HG02973 (cell line): ENCODE data around the gene CD4.

Source experiments
- ATAC-seq: cut with Tn5 transposase; IDR thresholded peaks from one replicate; pipeline ENCODE4 v1.9.1; 2021; ENCODE audit warnings: moderate library complexity; ENCODE audit not compliant: unreplicated experiment

The CD4 gene

GRCh38 chr12:6810758-6811157 is 21.4 kb downstream of the CD4 start:
- no peak for ATAC-seq

- ATAC-seq = no peak
These were observed 24.0 kb downstream of the CD4 start for GRCh38 chr12:6813363-6813762.

DNA sequence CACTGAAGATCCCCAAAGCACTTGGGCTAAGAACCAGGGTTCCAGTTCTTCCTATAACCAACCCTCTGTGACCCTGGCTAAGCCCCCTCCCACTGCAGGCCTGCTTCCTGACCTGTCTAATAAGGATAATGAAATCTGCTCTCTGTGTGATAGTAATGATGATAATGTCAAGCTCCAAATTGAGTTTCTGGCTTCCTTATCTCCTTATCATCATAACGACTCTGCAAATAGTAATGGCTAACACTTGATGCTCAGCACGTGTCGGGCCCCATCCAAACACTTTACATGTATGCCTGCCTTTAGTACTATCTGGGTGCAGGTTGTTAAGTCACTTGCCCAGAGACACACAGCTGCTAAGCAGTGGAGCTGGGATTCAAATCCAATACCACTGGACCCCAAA is 27.3 kb downstream of the CD4 start:
- no peak for ATAC-seq

DNA sequence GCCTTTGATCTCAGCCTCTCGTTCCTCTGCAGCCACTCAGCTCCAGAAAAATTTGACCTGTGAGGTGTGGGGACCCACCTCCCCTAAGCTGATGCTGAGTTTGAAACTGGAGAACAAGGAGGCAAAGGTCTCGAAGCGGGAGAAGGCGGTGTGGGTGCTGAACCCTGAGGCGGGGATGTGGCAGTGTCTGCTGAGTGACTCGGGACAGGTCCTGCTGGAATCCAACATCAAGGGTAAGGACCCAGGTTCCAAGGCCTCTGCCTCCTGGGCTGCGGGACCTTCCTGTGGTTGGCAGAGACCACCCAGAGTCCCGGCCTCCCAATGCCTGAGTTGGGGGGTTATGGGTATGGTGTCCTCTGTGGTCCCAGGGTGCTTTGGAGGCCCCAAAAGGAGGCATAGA is 27.8 kb downstream of the CD4 start:
- ATAC-seq = no peak

GRCh38 chr12:6817662-6818157 is 28.4 kb downstream of the CD4 start:
- ATAC-seq = no peak

DNA sequence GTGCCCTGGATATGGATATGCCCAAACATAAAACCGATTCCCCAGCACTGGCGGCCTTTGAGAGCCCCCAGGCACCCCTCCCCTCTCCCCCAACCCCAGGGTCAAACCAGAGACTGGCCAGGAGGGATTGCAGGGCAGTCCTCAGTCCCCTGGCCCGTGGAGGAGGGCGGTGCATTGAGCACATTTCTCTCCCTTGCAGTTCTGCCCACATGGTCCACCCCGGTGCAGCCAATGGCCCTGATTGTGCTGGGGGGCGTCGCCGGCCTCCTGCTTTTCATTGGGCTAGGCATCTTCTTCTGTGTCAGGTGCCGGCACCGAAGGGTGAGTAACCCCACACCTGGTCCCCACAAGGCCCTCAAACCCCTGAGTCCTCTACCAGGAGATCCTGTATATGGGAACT is 28.9 kb downstream of the CD4 start:
- no peak for ATAC-seq

- ATAC-seq = no peak
These were observed 29.3 kb downstream of the CD4 start for GRCh38 chr12:6818645-6819044.

DNA sequence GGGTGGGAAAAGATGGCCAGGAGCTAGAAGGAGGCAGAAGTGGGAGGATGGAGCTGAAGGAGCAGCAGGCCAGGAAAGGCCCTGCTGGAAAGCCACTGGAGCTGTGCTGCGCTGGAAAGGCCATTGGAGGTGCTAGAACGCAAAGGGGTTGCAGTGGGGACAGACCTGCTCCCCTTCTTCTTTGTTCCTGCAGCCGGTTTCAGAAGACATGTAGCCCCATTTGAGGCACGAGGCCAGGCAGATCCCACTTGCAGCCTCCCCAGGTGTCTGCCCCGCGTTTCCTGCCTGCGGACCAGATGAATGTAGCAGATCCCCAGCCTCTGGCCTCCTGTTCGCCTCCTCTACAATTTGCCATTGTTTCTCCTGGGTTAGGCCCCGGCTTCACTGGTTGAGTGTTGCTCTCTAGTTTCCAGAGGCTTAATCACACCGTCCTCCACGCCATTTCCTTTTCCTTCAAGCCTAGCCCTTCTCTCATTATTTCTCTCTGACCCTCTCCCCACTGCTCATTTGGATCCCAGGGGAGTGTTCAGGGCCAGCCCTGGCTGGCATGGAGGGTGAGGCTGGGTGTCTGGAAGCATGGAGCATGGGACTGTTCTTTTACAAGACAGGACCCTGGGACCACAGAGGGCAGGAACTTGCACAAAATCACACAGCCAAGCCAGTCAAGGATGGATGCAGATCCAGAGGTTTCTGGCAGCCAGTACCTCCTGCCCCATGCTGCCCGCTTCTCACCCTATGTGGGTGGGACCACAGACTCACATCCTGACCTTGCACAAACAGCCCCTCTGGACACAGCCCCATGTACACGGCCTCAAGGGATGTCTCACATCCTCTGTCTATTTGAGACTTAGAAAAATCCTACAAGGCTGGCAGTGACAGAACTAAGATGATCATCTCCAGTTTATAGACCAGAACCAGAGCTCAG is 30.0 kb downstream of the CD4 start:
- no peak for ATAC-seq

DNA sequence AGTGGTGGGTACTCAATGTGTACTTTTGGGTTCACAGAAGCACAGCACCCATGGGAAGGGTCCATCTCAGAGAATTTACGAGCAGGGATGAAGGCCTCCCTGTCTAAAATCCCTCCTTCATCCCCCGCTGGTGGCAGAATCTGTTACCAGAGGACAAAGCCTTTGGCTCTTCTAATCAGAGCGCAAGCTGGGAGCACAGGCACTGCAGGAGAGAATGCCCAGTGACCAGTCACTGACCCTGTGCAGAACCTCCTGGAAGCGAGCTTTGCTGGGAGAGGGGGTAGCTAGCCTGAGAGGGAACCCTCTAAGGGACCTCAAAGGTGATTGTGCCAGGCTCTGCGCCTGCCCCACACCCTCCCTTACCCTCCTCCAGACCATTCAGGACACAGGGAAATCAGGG is 30.8 kb downstream of the CD4 start:
- ATAC-seq = no peak

- no peak for ATAC-seq
These were observed 32.5 kb downstream of the CD4 start, which contains the start of gene GPR162 for GRCh38 chr12:6821591-6822425. TSS of gene GPR162 (plus strand) at chr12:6821821. CDS start at chr12:6823899, 2,078 bp downstream.

DNA sequence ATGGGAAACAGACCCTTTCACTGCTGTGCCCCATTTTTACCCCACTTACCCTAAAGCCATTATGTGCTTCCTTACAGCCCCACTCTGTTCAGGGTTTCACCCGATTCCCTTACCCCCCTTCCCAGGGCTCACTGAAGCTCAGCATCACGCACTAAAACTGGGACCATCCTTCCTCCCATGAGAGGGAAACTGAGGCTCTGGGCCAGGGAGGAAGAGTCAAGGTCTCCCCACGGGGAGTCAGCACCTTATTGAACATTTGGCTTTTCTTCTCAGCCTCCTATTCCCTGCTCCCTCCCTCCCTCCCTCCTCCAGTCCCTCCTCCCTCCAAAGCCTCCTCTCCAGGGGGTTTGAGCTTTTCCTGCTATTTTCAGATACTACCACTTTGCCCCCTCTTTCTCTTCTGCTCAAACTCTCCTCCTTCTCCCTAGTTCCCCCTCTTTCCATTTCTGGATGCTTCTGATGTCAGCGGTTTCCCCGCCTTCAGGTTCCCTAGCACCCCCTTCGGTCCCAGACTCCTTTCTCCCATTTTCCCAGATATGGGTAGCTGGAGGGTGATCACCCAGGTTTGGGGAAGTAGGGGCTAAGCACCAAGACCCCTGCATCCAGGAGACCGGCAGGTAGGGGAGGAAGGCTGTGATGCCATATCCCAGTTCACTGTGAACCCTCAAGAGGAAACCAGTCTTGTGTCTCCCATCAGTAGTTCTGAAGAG is 33.3 kb downstream of the CD4 start:
- ATAC-seq = no peak

DNA sequence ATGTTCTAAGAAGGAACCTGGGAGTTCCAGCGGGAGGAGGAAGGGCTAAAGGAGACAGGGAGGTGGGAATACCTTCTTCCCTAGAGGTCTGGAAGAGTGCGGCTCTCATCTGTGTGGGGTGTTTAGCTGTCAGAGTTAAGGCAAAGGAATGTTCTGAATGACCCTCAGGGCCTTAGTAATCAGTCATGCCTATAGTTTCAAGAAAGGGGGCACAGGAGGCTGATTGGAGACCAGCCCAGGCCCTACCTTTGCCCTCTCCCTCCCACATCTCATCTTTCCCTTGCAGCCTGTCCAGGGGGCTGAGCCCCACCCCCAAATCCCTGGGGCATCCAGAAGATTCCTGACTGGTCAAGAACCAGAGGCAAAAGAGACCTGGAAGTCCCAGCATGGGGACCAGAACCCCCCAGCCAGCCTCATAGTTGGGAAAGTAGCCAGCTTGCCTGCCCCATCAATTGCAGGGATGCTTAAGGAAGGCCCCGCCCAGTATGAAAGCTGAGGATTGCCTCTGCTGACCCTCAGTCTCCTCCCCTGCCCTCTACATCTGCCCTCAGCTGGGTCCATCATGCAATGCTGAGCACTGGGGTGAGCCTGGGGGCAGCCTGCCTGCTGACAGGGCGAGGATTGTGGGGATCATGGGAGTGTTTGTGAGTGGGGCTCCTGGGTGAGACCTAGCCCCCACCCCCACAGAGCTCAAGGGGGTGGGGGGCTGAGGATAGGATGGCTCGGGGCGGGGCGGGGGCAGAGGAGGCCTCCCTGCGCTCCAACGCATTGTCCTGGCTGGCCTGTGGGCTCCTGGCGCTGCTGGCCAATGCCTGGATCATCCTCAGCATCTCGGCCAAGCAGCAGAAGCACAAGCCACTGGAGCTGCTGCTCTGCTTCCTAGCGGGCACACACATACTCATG is 34.1 kb downstream of the CD4 start:
- ATAC-seq = no peak

- ATAC-seq = no peak
These were observed 34.9 kb downstream of the CD4 start for GRCh38 chr12:6824085-6824775.

- ATAC-seq = no peak
These were observed 35.6 kb downstream of the CD4 start for GRCh38 chr12:6824901-6825381.

DNA sequence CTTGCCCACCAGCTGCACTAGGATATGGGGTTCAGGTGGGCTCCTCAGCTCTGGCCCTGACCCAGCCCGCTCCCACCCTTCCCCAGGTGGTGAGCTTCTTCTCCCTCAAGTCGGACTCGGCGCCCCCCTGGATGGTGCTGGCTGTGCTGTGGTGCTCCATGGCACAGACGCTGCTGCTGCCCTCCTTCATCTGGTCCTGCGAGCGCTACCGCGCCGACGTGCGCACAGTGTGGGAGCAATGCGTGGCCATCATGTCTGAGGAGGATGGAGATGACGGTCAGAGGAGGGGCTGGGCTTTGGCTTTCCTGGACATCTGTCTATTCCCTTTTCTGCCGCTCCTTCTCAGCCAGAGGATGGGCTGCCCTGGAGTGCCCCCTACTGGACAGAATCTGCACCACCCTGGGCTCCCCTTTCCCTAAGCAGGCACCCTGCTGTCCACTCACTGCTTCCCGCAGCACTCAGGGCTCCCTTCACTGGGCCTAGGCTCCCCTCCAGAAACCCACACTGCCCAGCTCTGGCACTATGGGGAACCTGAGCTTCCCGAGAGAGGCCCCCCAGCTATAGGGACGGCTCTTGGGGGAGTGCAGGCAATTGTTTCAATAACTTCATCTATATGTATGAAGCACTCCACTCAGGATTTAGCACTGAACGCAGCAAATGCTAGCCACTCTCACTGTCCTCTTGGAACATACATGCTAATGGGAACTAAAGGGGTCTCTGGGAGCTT is 36.2 kb downstream of the CD4 start:
- no peak for ATAC-seq

GRCh38 chr12:6826125-6826733 is 36.9 kb downstream of the CD4 start:
- no peak for ATAC-seq

DNA sequence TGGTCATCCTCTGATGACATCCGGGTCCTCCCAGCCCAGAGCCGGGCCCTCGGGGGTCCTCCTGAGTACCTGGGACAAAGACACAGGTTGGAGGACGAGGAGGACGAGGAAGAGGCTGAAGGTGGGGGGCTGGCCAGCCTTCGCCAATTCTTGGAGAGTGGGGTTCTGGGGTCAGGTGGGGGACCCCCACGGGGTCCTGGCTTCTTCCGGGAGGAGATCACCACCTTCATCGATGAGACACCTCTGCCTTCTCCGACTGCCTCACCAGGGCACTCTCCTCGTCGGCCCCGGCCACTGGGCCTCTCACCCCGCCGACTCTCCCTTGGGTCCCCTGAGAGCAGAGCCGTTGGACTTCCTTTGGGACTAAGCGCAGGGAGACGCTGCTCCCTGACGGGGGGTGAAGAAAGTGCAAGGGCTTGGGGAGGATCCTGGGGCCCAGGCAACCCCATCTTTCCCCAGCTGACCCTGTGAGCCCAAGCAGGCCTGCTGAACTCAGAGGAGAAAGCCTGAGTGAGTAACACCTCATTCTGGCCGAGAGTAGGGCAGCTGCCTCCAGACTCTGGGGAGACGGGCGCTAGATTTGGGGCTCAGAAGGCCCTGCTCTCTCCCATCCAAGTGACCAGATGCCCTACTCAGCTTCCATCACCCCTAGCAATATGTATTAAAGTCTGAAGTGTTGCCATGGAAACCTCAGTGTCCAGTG is 37.6 kb downstream of the CD4 start:
- no peak for ATAC-seq
